ENCODE data around the gene OR5M11. TPM values are rescaled to one million over a fixed set of nuclear protein-coding genes. Genes with fewer than 3 reads are reported as not detected.
A peak's percentile ranks its signal among the peaks of the same experiment; 100 is the strongest.

Gene OR5M11
- total RNA-seq, 1 experiment from 2014 or later, result not detected

DNA sequence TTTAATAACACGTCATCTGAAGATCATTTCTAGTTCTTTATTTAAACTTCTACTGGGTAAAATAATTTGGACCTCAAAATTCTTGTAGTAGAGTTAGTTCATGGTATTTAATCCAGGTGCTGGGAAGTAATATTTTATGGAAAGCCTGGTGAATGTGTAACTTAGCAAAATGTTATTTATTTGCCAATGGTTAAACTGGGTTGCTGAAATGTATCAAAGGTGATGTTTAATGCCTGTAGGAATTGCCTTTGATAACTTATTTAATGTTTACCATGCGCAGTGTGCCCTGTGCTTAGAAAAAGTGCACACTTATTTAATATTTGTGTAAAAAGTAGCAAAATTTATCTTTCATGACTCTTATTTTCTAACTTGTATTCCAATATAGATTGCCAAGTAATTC lies 11.2 kb downstream of the OR5M11 start:
- H3K4me3 ChIP-seq (ENCODE audit: low read depth, low read length, poor library complexity, severe bottlenecking), result no peak overlapping the region
- no peaks in the 10 kb centered on the region for H3K27me3 ChIP-seq (replicated peaks; ENCODE audit: insufficient read depth, low read depth, low read length, poor library complexity)
- ChIA-PET POLR2A (ENCODE audit: low non-redundant PET) (no interaction called here), CTCF (no interaction called here)
- TF ChIP-seq CTCF (conservative IDR thresholded peaks at IDR 0.05; ENCODE audit: low read depth, low read length) (no peak), EZH2 (IDR thresholded peaks at IDR 0.05; ENCODE audit: borderline replicate concordance, low read depth, low read length, poor library complexity, severe bottlenecking) (no peak)
- no peaks in the 10 kb centered on the region for H3K36me3 ChIP-seq (ENCODE audit: insufficient read depth, low read length, poor library complexity, severe bottlenecking)
- no TSS peak for BruUV-seq (replicated peaks)
- H3K4me1 ChIP-seq (ENCODE audit: insufficient read depth, low read length, poor library complexity, severe bottlenecking), result no peaks in the 10 kb centered on the region
- intact Hi-C loops (cut with micrococcal nuclease; ENCODE audit: unreplicated experiment), result no loop called here
- no peak for DNase-seq (ENCODE audit: low spot score)
- peaks cover 4% of the 10 kb centered on the region for H3K9me3 ChIP-seq (ENCODE audit: low read depth, low read length, poor library complexity, severe bottlenecking)
- no peak overlapping the region for H3K27ac ChIP-seq (ENCODE audit: low read depth, low read length, poor library complexity, severe bottlenecking)

DNA sequence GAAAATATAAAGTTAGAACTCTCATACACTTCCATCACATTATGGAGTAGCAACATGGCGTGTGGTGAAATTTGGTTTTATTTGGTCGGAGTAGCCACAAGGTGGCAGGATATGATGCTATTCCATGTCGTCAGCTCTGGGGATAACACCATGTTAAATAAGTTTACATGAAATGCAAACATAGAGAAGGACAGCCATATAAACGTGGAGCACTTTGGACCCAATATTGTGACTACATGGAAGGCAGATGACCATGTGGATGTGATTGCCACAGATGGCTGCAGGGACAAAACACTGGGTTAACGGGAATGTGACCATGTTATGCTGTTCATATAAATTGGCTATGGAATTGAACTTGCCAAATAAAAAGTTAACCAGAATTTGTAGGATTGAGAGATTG lies 21.0 kb downstream of the OR5M11 start:
- BruUV-seq (replicated peaks), result no TSS peak
- Histone ChIP-seq H3K4me3 (ENCODE audit: low read depth, low read length, poor library complexity, severe bottlenecking) (no peak overlapping the region), H3K27ac (ENCODE audit: low read depth, low read length, poor library complexity, severe bottlenecking) (no peak overlapping the region), H3K9me3 (ENCODE audit: low read depth, low read length, poor library complexity, severe bottlenecking) (no peaks in the 10 kb centered on the region), H3K4me1 (ENCODE audit: insufficient read depth, low read length, poor library complexity, severe bottlenecking) (no peaks in the 10 kb centered on the region), H3K36me3 (ENCODE audit: insufficient read depth, low read length, poor library complexity, severe bottlenecking) (no peaks in the 10 kb centered on the region), H3K27me3 (replicated peaks; ENCODE audit: insufficient read depth, low read depth, low read length, poor library complexity) (no peaks in the 10 kb centered on the region)
- intact Hi-C loops (cut with micrococcal nuclease; ENCODE audit: unreplicated experiment), result loop anchor here (5.0 kb wide), 1 partner anchor 260 kb away; no protein-coding TSS in a partner anchor
- ChIA-PET POLR2A (ENCODE audit: low non-redundant PET) (no interaction called here), CTCF (no interaction called here)
- TF ChIP-seq CTCF (conservative IDR thresholded peaks at IDR 0.05; ENCODE audit: low read depth, low read length) (peak; percentile 49), EZH2 (IDR thresholded peaks at IDR 0.05; ENCODE audit: borderline replicate concordance, low read depth, low read length, poor library complexity, severe bottlenecking) (no peak)
- DNase-seq (ENCODE audit: low spot score), result peak; percentile 22

- no peak overlapping the region for H3K4me3 ChIP-seq (ENCODE audit: low read depth, low read length, poor library complexity, severe bottlenecking)
- H3K27ac ChIP-seq (ENCODE audit: low read depth, low read length, poor library complexity, severe bottlenecking), result no peak overlapping the region
- H3K9me3 ChIP-seq (ENCODE audit: low read depth, low read length, poor library complexity, severe bottlenecking), result no peaks in the 10 kb centered on the region
- no peaks in the 10 kb centered on the region for H3K27me3 ChIP-seq (replicated peaks; ENCODE audit: insufficient read depth, low read depth, low read length, poor library complexity)
- BruUV-seq (replicated peaks), result no TSS peak
- no peaks in the 10 kb centered on the region for H3K36me3 ChIP-seq (ENCODE audit: insufficient read depth, low read length, poor library complexity, severe bottlenecking)
- DNase-seq (ENCODE audit: low spot score), result no peak
- H3K4me1 ChIP-seq (ENCODE audit: insufficient read depth, low read length, poor library complexity, severe bottlenecking), result no peaks in the 10 kb centered on the region
- CTCF ChIA-PET, result no interaction called here
- POLR2A ChIA-PET (ENCODE audit: low non-redundant PET), result no interaction called here
- TF ChIP-seq EZH2 (IDR thresholded peaks at IDR 0.05; ENCODE audit: borderline replicate concordance, low read depth, low read length, poor library complexity, severe bottlenecking), result no peak
- TF ChIP-seq CTCF (conservative IDR thresholded peaks at IDR 0.05; ENCODE audit: low read depth, low read length), result no peak
- intact Hi-C loops (cut with micrococcal nuclease; ENCODE audit: unreplicated experiment), result no loop called here
These were observed 29.8 kb downstream of the OR5M11 start for GRCh38 chr11:56513280-56513679.

Data from A673 (cell line).